Peyer's patch (tissue), 4 donors: ENCODE measurements around the gene NFIB.

ENCODE experiments used
- POLR2A ChIP-seq, 2 donors: fragments of 450-650 bp; IDR thresholded peaks; one replicate each; pipeline ENCODE4 v1.5.1; 2017; ENCODE audit warnings: antibody characterized with exemption in 2 of 2, mild to moderate bottlenecking in 2 of 2, moderate library complexity in 2 of 2
- TF ChIP-seq, protein P1 (sequence below), 6 experiments: fragments of 450-650 bp in 4 of 6; fragments of 200-600 bp in 2 of 6; sonication (generic) in 1 of 6; IDR thresholded peaks; one replicate each; pipeline ENCODE4 v1.5.1; 2017 to 2019; ENCODE audit warnings: antibody characterized with exemption in 6 of 6, mild to moderate bottlenecking in 3 of 6, moderate library complexity in 1 of 6

DNA sequence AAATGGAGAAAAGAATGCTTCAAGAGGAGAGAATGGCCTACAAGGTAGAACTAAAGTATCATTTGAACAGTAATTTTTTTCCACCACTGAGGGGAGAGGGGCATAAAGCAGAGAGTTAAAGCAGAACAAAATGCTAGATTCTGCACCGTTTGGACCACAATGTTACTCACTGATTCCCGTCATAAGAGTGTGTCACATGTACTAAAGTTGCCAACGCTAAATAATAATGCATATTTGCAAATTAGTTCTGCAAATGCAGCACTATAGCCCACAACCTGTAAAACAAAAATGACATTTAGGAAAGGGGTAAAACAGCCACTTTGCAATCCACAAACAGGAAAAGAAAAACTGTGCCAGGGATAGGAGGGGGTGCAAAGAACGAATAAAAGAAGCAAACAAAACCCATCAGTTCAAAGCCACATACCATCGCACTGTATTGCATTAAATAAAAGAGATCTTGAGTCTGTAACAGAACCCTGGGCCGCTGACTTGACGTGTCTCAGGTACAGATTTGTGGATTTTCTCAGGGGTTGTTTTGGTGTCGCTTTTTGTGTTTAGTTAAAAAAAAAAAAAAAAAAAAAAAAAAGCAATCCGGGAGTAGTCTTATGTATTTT lies 7.7 kb upstream of the NFIB start:
- no peak for TF ChIP-seq POLR2A (IDR thresholded peaks at IDR 0.05)
- TF ChIP-seq, protein P1, sequence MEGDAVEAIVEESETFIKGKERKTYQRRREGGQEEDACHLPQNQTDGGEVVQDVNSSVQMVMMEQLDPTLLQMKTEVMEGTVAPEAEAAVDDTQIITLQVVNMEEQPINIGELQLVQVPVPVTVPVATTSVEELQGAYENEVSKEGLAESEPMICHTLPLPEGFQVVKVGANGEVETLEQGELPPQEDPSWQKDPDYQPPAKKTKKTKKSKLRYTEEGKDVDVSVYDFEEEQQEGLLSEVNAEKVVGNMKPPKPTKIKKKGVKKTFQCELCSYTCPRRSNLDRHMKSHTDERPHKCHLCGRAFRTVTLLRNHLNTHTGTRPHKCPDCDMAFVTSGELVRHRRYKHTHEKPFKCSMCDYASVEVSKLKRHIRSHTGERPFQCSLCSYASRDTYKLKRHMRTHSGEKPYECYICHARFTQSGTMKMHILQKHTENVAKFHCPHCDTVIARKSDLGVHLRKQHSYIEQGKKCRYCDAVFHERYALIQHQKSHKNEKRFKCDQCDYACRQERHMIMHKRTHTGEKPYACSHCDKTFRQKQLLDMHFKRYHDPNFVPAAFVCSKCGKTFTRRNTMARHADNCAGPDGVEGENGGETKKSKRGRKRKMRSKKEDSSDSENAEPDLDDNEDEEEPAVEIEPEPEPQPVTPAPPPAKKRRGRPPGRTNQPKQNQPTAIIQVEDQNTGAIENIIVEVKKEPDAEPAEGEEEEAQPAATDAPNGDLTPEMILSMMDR (IDR thresholded peaks at IDR 0.05), result no peak
